GM18508 (cell line): ENCODE data around the gene LCN12.
A peak's percentile ranks its signal among the peaks of the same experiment; 100 is the strongest.

Experiments used
- ATAC-seq: cut with Tn5 transposase; IDR thresholded peaks from one replicate; pipeline ENCODE4 v1.9.1; 2021; ENCODE audit warnings: moderate number of reproducible peaks; ENCODE audit not compliant: insufficient read depth, unreplicated experiment

Gene LCN12

GRCh38 chr9:136984464-136985026, 32.5 kb downstream of the LCN12 start:
- no peak for ATAC-seq

DNA sequence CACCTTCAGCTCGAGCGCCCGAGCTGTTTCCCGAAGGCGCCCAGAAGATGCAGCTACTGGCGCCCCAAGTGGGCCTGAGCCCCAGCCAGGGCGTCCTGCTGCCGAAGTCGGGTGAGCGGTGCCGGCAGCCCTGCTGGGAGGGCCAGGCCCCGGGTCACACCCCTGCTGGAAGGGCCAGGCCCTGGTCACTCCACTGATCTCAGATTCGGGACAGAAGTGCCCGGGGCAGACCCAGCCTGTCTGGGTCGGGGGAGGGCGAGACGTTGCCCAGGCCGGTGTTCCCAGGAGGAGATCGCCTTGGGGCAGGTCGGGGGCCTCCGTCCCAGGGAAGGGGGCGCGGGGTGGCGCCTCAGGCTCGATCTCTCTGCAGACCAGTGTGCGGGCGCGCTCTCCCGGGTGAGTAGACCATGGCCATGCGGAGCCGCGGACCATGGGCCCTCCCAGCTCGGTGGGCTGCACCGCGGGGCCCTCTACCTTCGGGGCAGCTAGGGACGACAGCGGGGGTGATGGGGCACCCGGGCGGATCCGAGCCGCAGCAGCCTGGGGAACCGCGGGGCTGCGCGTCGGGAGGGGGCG, 33.0 kb downstream of the LCN12 start:
- ATAC-seq: no peak

DNA sequence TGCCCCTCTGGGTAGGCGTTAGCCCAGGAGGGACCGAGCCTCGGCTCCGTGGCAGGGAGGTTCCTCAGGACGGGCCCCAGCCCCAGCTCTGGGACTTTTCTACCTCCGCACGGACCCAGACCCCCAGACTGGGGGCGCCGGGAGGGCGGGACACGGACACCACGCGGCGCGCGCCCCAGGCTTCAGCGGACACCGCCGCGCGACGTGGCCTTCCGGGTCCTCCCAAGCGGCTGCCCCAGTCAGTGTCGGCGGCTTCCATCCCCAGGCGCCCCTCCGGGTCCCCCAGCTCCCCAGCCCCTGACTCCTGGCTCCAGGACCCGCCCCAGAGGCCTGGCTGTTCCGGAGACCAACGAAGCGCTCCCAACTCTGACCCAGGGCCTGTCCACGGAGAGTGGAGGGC, 33.8 kb downstream of the LCN12 start:
- ATAC-seq: no peak

DNA sequence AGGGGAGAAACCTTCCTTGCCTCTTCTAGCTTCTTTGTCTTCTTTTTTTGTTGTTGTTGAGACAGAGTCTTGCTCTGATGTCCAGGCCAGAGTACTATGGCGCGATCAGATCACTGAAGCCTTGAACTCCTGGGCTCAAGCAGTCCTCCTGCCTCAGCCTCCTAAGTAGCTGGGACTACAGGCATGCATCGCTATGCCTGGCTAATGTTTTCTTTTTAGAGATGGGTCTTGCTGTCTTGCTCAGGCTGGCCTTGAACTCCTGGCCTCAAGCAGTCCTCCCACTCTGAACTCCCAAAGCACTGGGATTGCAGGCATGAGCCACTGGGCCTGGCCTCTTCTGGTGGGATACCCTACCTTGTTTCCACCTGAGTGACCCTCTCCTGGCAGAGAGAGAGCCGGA, 36.8 kb downstream of the LCN12 start:
- ATAC-seq: no peak

GRCh38 chr9:136990242-136990911, 38.3 kb downstream of the LCN12 start:
- ATAC-seq: no peak

- ATAC-seq: peak; percentile 35
These were observed 40.1 kb downstream of the LCN12 start, which contains the start of gene PAXX for GRCh38 chr9:136991993-136992818. Gene PAXX (plus strand): TSS chr9:136992422. CDS start chr9:136992444, 22 bp downstream.

DNA sequence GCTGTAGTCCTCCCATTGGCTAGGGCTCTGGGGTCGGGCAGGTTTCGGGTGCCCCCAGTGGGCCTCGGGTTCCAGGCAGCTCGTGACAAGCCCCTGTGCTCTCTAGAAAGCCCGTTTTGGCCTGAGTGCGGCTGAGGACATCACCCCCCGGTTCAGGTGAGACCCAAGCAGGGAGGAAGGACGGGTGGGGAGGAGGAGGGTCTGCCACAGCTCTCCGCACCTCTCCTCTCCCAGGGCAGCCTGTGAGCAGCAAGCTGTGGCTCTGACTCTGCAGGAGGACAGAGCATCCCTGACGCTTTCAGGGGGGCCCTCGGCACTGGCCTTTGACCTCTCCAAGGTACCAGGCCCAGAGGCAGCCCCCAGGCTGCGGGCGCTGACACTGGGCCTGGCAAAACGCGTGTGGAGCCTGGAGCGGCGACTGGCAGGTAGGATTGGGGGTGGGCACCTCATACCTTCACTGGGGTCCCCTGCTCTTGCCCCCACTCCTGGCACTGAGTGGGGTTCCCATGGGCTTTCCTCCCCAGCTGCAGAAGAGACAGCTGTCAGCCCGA, 40.8 kb downstream of the LCN12 start:
- no peak for ATAC-seq

- no peak for ATAC-seq
These were observed 42.3 kb downstream of the LCN12 start for GRCh38 chr9:136994180-136994887.

GRCh38 chr9:136994888-136995230, 42.8 kb downstream of the LCN12 start:
- ATAC-seq: no peak

DNA sequence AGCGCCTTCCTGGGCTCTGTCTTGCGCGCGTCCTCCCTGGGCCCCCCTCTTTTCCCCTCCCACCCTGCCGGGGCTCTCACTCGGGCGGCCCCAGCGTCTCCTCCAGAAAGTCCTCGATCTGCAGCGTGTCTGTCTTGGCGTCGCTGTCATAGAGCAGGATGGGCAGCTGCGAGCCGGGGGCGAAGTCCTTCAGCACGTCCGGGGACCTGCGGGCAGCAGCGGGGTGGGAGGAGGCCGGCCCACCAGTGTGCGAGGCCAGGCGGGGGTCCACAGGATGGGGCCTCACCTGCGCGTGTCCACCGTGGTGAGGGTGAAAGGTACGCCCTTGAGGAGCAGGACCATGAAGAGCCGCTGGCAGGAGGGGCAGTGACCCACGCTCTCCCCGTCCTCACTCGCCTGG, 43.3 kb downstream of the LCN12 start:
- ATAC-seq: no peak

- ATAC-seq: no peak
These were observed 43.8 kb downstream of the LCN12 start for GRCh38 chr9:136995772-136996311.

DNA sequence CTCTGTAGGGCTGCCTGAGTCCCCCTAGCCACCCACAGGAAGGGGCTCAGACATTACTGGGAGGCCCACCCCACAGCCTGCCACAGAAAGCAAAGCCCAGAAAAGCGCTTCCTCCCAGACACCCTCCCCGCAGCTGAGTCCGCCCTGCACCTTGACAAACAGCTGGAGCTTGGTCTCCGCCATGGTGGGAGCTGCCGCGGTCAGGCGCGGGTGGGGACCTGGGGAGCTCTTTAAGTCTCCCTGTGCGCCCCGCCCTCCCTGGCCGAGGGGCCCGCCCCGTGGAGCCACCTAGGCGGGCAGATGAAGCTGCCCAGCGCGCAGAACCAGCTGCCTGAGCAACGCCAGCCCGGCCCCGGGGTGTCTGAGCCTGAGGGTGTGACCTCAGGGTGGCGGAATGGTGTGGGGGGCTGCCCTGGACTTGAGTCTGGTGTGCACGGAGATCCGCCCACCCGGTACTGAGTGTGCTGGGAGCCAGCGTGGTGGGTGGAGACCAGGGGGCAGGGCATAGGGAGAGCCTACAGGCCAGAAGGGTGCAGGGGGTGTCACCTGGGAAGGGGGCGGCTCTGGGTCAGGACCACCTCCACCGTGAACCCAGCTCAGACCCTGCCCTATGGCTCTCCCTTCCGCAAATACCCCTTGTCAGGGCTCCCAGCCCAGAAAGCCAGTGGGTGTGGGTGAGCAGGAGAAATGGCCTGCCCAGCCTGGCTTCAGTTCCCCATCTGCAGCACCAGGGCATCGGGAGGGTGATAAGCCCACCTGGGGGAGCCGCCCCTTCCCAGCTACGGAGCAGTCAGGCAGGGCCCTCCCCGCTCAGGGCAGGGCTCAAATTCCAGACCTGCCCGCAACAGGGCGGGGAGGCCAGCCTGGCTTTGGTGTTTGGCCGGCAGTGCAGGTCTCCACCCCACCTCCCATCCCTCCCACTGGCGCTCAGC, 44.6 kb downstream of the LCN12 start, which contains the start of gene CLIC3:
CLIC3 (minus strand) TSS at position 208 of the 932 bp plus-strand sequence; CDS start at position 183, 25 bp downstream.
- ATAC-seq: no peak

- no peak for ATAC-seq
These were observed 45.3 kb downstream of the LCN12 start for GRCh38 chr9:136997371-136997770.

DNA sequence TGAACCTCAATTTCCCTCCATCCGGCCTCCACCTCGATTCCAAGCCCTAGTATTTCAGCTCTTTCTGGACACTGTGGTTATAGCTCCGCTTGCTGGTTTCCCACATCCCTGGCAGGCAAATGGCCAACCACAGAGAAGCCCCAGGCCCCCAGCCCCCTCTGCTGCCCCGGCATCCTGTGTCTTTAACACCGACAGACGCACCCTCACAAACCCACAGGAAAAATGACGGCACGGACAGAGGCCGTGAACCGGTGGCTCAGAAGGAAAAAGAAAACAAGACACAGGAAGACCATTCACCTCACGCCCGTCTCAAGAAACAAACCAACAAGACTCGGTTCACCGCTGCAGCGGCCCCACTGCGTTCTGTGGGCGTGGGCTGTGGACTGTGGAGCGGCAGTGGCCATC, 45.8 kb downstream of the LCN12 start:
- no peak for ATAC-seq

GRCh38 chr9:137000177-137000930, 48.3 kb downstream of the LCN12 start:
- peak; percentile 59 for ATAC-seq

GRCh38 chr9:137001857-137002645, 50.0 kb downstream of the LCN12 start:
- no peak for ATAC-seq

DNA sequence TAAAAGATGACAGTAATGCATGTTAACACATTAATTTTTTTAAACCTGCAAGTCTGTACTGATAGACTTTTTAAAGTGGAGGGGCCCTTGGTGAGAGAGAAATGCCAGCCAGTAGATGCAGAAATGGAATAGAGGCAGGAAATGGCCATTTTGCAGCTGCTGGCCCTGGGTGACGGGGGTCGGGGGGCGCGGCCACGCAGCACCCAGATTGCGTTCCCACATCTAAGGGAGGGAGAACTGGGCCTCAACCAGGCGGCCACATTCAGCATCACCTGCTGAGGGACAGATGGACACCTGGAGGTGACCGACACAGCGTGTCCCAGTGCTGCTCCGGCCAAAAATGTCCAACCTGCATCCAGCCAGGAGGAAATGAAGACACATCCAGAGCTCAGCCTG, 50.6 kb downstream of the LCN12 start:
- ATAC-seq: no peak
